Parathyroid adenoma (tissue), 2 donors: Measurements from ENCODE around the gene ERN1.

Experiments used
- H2AFZ ChIP-seq: fragments of 300-600 bp; sonication (generic); one replicate; pipeline ENCODE4 v1.7.0; 2017; ENCODE audit warnings: antibody characterized with exemption, mild to moderate bottlenecking
- H3K27ac ChIP-seq: fragments of 300-600 bp; sonication (generic); one replicate; pipeline ENCODE4 v1.7.0; 2017
- H3K27me3 ChIP-seq: fragments of 300-600 bp; sonication (generic); one replicate; pipeline ENCODE4 v1.7.0; 2017; ENCODE audit warnings: low read length; ENCODE audit not compliant: control insufficient read depth, insufficient read depth
- H3K36me3 ChIP-seq: fragments of 300-600 bp; sonication (generic); one replicate; pipeline ENCODE4 v1.7.0; 2017; ENCODE audit warnings: low read length; ENCODE audit not compliant: control insufficient read depth, insufficient read depth
- H3K4me1 ChIP-seq: fragments of 300-600 bp; sonication (generic); one replicate; pipeline ENCODE4 v1.7.0; 2017; ENCODE audit warnings: control low read depth
- H3K4me2 ChIP-seq: fragments of 300-600 bp; sonication (generic); one replicate; pipeline ENCODE4 v1.7.0; 2017; ENCODE audit warnings: low read length
- H3K4me3 ChIP-seq: fragments of 300-600 bp; sonication (generic); one replicate; pipeline ENCODE4 v1.7.0; 2017; ENCODE audit warnings: low read depth, low read length
- H3K79me2 ChIP-seq: fragments of 300-600 bp; sonication (generic); one replicate; pipeline ENCODE4 v1.7.0; 2017; ENCODE audit warnings: control low read depth
- H3K9ac ChIP-seq: fragments of 300-600 bp; sonication (generic); one replicate; pipeline ENCODE4 v1.7.0; 2017; ENCODE audit warnings: mild to moderate bottlenecking
- H3K9me3 ChIP-seq: fragments of 300-600 bp; sonication (generic); one replicate; pipeline ENCODE4 v1.7.0; 2017; ENCODE audit warnings: low read length; ENCODE audit not compliant: control insufficient read depth
- CTCF ChIP-seq: fragments of 300-600 bp; sonication (generic); IDR thresholded peaks from one replicate; pipeline ENCODE4 v1.7.0; 2017; ENCODE audit warnings: antibody characterized with exemption, mild to moderate bottlenecking
- donor health status: primary hyperparathyroidism.

Gene ERN1

GRCh38 chr17:64111831-64112230 is 18.1 kb downstream of the ERN1 start:
- Histone ChIP-seq H3K27me3 (no peaks in the 10 kb centered on the region), H2AFZ (no peak overlapping the region), H3K9me3 (no peaks in the 10 kb centered on the region), H3K9ac (no peak overlapping the region), H3K4me3 (no peak overlapping the region), H3K4me1 (peaks cover 11% of the 10 kb centered on the region), H3K4me2 (no peak overlapping the region), H3K79me2 (peaks cover 37% of the 10 kb centered on the region), H3K36me3 (no peaks in the 10 kb centered on the region), H3K27ac (no peak overlapping the region)
- TF ChIP-seq CTCF: no peak

- Histone ChIP-seq H3K9ac (no peak overlapping the region), H3K9me3 (no peaks in the 10 kb centered on the region)
- TF ChIP-seq CTCF: no peak
Measured at GRCh38 chr17:64110379-64111152, 19.4 kb downstream of the ERN1 start.

GRCh38 chr17:64109400-64109799 is 20.5 kb downstream of the ERN1 start:
- H3K4me2 ChIP-seq: no peak overlapping the region
- H3K27ac ChIP-seq: no peak overlapping the region
- H3K27me3 ChIP-seq: no peaks in the 10 kb centered on the region
- H3K36me3 ChIP-seq: no peaks in the 10 kb centered on the region
- no peak overlapping the region for H3K4me3 ChIP-seq
- no peak for TF ChIP-seq CTCF
- no peak overlapping the region for H2AFZ ChIP-seq
- H3K4me1 ChIP-seq: peaks cover 9% of the 10 kb centered on the region
- no peak overlapping the region for H3K9ac ChIP-seq
- H3K9me3 ChIP-seq: no peaks in the 10 kb centered on the region
- peaks cover 25% of the 10 kb centered on the region for H3K79me2 ChIP-seq

More at GRCh38 chr17:64110379-64111152, 19.4 kb downstream of the ERN1 start:
- Histone ChIP-seq H3K36me3 (no peaks in the 10 kb centered on the region), H3K79me2 (peaks cover 34% of the 10 kb centered on the region), H3K27me3 (no peaks in the 10 kb centered on the region), H3K4me3 (no peak overlapping the region), H3K4me1 (peaks cover 9% of the 10 kb centered on the region), H2AFZ (no peak overlapping the region), H3K27ac (no peak overlapping the region), H3K4me2 (no peak overlapping the region)

GRCh38 chr17:64107500-64108236 is 22.3 kb downstream of the ERN1 start:
- no peak overlapping the region for H3K4me2 ChIP-seq
- H2AFZ ChIP-seq: no peak overlapping the region
- no peaks in the 10 kb centered on the region for H3K9me3 ChIP-seq
- H3K27me3 ChIP-seq: no peaks in the 10 kb centered on the region
- H3K9ac ChIP-seq: no peak overlapping the region
- H3K27ac ChIP-seq: no peak overlapping the region
- H3K4me3 ChIP-seq: no peak overlapping the region
- TF ChIP-seq CTCF: no peak
- peaks cover 12% of the 10 kb centered on the region for H3K4me1 ChIP-seq
- H3K79me2 ChIP-seq: peaks cover 17% of the 10 kb centered on the region
- H3K36me3 ChIP-seq: no peaks in the 10 kb centered on the region
